Muscle layer of duodenum (tissue), 2 donors: ENCODE results near the gene IFITM10.

Experiments
- H3K27ac ChIP-seq: one replicate; pipeline ENCODE4 v1.7.0; 2013; ENCODE audit warnings: mild to moderate bottlenecking, low read length
- H3K27me3 ChIP-seq: one replicate; pipeline ENCODE4 v1.7.0; 2013; ENCODE audit warnings: low read depth, mild to moderate bottlenecking, control low read depth, low read length
- H3K36me3 ChIP-seq, 2 donors: one replicate each; pipeline ENCODE4 v1.7.0; 2013; ENCODE audit warnings: low read length in 2 of 2, control low read depth in 1 of 2, mild to moderate bottlenecking in 1 of 2; ENCODE audit not compliant: insufficient read depth in 2 of 2, control insufficient read depth in 1 of 2
- H3K4me1 ChIP-seq, 2 donors: one replicate each; pipeline ENCODE4 v1.7.0; 2013; ENCODE audit warnings: low read length in 2 of 2, mild to moderate bottlenecking in 2 of 2, control low read depth in 1 of 2, moderate library complexity in 1 of 2; ENCODE audit not compliant: insufficient read depth in 2 of 2, control insufficient read depth in 1 of 2
- H3K4me3 ChIP-seq, 2 donors: one replicate each; pipeline ENCODE4 v1.7.0; 2013; ENCODE audit warnings: low read length in 2 of 2, low read depth in 1 of 2, mild to moderate bottlenecking in 1 of 2
- H3K9me3 ChIP-seq, 2 donors: one replicate each; pipeline ENCODE4 v1.7.0; 2013; ENCODE audit warnings: low read length in 2 of 2, control low read depth in 1 of 2, mild to moderate bottlenecking in 1 of 2; ENCODE audit not compliant: control insufficient read depth in 1 of 2
- donor health status: healthy.

The IFITM10 gene

GRCh38 chr11:1782831-1783724 lies 32.7 kb upstream of the IFITM10 start:
- Histone ChIP-seq H3K27ac (no peak overlapping the region), H3K4me3 (no peak overlapping the region), H3K9me3 (no peaks in the 10 kb centered on the region), H3K36me3 (no peaks in the 10 kb centered on the region), H3K27me3 (no peaks in the 10 kb centered on the region), H3K4me1 (peaks cover 0 to 4% of the 10 kb centered on the region in 2 donors)

GRCh38 chr11:1782031-1782590 lies 31.7 kb upstream of the IFITM10 start:
- Histone ChIP-seq H3K27ac (no peak overlapping the region), H3K4me1 (peaks cover 0 to 4% of the 10 kb centered on the region in 2 donors), H3K36me3 (no peaks in the 10 kb centered on the region), H3K4me3 (no peak overlapping the region), H3K27me3 (no peaks in the 10 kb centered on the region), H3K9me3 (no peaks in the 10 kb centered on the region)

GRCh38 chr11:1781593-1781975 lies 31.2 kb upstream of the IFITM10 start:
- Histone ChIP-seq H3K36me3 (no peaks in the 10 kb centered on the region), H3K27ac (no peak overlapping the region), H3K27me3 (no peaks in the 10 kb centered on the region), H3K4me3 (no peak overlapping the region), H3K9me3 (peaks cover 0 to 2% of the 10 kb centered on the region in 2 donors), H3K4me1 (peaks cover 0 to 4% of the 10 kb centered on the region in 2 donors)

GRCh38 chr11:1780700-1781592 lies 30.6 kb upstream of the IFITM10 start:
- H3K36me3 ChIP-seq, result no peaks in the 10 kb centered on the region
- no peak overlapping the region for H3K4me3 ChIP-seq
- H3K4me1 ChIP-seq, result peaks cover 0 to 4% of the 10 kb centered on the region in 2 donors
- H3K27ac ChIP-seq, result no peak overlapping the region
- peaks cover 0 to 6% of the 10 kb centered on the region in 2 donors for H3K9me3 ChIP-seq
- H3K27me3 ChIP-seq, result no peaks in the 10 kb centered on the region

GRCh38 chr11:1779806-1780699 lies 29.7 kb upstream of the IFITM10 start:
- H3K9me3 ChIP-seq, result peaks cover 0 to 6% of the 10 kb centered on the region in 2 donors
- peaks cover 0 to 4% of the 10 kb centered on the region in 2 donors for H3K4me1 ChIP-seq
- no peak overlapping the region for H3K27ac ChIP-seq
- no peaks in the 10 kb centered on the region for H3K27me3 ChIP-seq
- no peak overlapping the region for H3K4me3 ChIP-seq
- H3K36me3 ChIP-seq, result no peaks in the 10 kb centered on the region

GRCh38 chr11:1779034-1779805 lies 28.8 kb upstream of the IFITM10 start:
- no peak overlapping the region for H3K4me3 ChIP-seq
- H3K27ac ChIP-seq, result no peak overlapping the region
- peaks cover 0 to 4% of the 10 kb centered on the region in 2 donors for H3K4me1 ChIP-seq
- peaks cover 0 to 6% of the 10 kb centered on the region in 2 donors for H3K9me3 ChIP-seq
- no peaks in the 10 kb centered on the region for H3K27me3 ChIP-seq
- H3K36me3 ChIP-seq, result no peaks in the 10 kb centered on the region

GRCh38 chr11:1778141-1778911 lies 27.9 kb upstream of the IFITM10 start:
- no peak overlapping the region for H3K27ac ChIP-seq
- H3K36me3 ChIP-seq, result no peaks in the 10 kb centered on the region
- H3K9me3 ChIP-seq, result peaks cover 0 to 6% of the 10 kb centered on the region in 2 donors
- no peak overlapping the region for H3K4me3 ChIP-seq
- no peaks in the 10 kb centered on the region for H3K27me3 ChIP-seq
- peaks cover 0 to 4% of the 10 kb centered on the region in 2 donors for H3K4me1 ChIP-seq

GRCh38 chr11:1777737-1778136 lies 27.3 kb upstream of the IFITM10 start:
- Histone ChIP-seq H3K4me3 (no peak overlapping the region), H3K27ac (no peak overlapping the region), H3K27me3 (no peaks in the 10 kb centered on the region), H3K4me1 (peaks cover 0 to 5% of the 10 kb centered on the region in 2 donors), H3K9me3 (peaks cover 0 to 6% of the 10 kb centered on the region in 2 donors), H3K36me3 (no peaks in the 10 kb centered on the region)

GRCh38 chr11:1776944-1777715 lies 26.7 kb upstream of the IFITM10 start:
- H3K27ac ChIP-seq, result no peak overlapping the region
- H3K4me3 ChIP-seq, result no peak overlapping the region
- peaks cover 0 to 6% of the 10 kb centered on the region in 2 donors for H3K9me3 ChIP-seq
- H3K36me3 ChIP-seq, result no peaks in the 10 kb centered on the region
- peaks cover 0 to 11% of the 10 kb centered on the region in 2 donors for H3K4me1 ChIP-seq
- H3K27me3 ChIP-seq, result no peaks in the 10 kb centered on the region
